NCI-H1092 (cell line): ENCODE results near the gene EFHC2.
"Not testable (repeated sequence)": the region's sequence is repeated elsewhere in the genome, so short reads cannot be mapped to it uniquely, and the experiment has no call there.

Experiments used
- DNase-seq: peaks from one replicate; lab custom pipeline; 2025; lab: John Stamatoyannopoulos, UW

EFHC2 gene

DNA sequence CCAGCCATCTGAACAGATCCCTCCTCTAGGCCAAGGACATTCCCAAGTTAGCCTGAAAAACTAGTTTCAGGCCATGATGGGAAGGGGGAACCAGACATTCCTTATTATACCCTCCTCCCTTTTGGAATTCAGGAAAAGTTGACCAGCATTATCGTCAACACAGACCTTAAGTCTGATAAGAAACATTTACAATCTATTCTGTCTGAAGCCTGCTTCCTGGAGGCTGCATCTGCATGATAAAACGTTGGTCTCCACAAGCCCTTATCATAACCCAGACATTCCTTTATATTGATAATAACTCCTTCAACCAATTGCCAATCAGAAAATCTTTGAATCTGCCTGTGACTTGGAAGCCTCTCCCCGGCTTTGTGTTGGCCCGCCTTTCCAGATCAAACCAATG is 44.3 kb downstream of the EFHC2 start:
- DNase-seq: no peak

DNA sequence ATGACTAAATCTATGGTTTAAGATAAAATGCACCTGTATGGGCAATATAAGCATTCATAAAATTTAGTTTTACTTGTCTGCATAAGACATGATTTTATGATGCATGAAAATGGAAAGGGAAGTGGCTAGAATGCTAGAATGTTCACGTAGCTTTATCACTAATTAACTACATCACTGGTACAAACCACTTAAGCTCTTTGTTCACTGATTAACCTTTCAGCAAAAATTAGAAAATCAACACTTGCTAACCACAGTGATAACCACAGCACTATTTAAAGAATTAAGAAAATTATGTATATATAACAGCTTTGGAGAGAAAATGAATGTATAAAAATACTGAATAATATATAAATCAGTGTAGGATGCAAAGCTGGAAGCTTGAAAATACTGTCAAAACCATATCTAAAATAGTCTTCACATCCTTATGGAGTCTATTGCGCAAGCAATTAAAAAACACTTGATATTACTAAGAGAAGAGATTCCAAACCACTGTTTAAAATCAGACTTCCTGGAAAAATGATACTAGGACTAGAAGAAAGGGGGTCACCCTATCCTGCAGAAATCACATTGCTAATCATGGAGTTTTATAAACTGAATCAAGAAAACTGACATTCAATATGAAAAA is 51.9 kb downstream of the EFHC2 start:
- DNase-seq: no peak

DNA sequence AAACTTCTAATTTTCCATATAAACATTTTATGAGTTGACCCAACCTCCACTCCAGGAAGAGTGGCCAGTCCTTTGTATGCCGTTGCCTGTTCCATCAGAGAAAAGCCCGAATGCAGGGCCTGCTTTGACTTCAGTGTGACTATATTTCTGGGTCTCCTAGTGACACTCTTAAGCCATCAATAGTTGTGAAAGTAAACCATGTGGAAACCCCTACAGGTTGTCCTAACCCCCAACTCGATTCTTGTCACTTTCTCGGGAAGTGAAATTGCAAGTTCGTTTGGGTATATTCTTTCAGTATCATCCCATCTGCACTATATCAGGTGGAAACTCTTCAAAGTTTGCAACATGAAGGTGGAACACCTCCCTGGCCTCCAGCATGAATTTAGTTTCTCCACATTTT is 52.8 kb downstream of the EFHC2 start:
- DNase-seq: no peak

DNA sequence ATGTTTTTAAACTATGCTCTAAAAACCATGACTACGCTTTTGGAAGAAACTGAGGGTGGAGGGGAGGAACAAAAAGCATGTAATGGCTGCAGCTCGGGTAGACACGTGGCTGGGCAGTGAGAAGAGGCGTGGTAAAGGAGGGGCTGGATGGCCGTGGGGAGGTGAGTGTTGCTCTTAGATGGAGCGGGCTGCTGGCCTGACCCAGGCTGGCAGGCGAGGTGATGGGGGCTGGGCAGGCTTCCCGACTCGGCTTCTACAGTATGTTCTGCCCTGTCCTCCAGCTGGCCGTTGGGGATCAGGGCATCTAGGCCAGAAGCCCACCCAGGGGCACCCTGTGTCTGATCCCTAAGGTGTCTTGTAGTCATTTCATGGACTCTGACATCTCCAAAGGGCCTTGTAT is 60.7 kb downstream of the EFHC2 start:
- no peak for DNase-seq

DNA sequence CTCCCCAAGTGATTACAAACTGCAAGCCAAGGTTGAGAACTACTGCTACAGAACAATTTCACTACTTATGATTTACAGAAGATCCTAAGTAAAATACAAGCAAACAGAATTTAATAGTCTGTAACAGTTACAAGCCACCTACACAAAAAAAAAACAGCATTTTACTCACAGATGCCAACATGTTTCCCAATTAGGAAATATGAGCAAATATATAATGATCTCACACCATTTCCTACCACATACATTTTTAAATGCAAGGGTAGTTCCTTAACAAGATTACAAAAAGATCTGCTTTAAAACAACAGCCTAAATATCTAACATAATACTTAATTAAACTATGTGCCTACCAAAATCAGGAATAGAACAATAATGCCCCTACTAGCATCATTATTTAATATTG is 63.4 kb downstream of the EFHC2 start:
- no peak for DNase-seq

DNA sequence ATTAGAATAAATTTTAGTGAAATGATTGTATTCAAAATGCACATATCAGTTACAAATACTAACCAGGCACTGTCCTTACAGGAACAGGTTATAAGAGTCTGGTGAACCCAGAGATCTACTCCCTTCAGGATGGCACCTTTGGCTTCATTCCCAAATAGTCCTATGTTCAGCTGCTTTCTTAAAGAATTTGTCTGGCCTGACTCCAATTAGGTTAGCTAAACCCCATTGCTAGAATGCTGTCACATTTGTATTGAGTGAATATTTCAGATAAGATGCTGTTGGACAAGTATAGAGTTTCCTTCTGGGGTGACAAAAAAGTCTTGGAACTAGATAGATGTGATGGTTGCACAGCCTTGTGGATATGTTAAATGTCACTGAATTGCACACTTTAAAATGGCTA is 69.4 kb downstream of the EFHC2 start:
- DNase-seq: no peak

DNA sequence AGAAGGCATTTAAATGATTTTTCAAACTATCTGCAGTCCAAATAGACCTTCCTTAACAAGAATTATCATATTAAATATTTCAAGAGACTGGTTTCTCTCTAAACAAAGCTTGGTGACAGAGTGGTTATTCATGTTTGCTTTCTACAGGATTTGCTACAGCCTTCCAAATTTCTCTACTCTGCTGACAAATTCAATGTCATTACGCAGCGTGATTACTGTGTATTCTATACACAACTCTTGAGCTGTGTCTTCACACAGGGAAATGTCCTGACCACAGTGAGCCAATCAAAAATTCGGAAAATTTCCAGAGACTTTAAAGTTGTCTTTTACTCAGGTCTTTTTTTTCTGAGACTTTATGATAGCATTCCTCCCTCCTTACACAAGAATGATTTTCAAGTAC is 75.6 kb downstream of the EFHC2 start:
- DNase-seq: no peak

DNA sequence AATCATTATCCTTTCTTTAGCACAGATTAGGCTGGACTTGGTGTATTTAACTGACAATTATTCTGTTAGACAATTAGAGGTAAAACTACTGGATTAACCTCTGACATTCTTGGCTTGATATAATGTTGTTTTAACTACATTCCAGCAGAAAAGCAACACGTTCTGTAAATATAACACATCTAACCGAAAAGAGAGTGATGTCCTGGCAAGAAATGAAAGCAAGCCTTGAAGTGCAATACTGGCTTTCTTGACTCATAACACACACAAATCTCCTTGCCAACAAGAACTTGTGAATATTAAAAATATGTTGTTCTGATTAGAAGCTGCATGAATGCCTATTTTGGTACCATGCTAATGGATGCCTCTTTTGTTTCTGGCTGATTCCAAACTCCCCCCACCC is 76.4 kb downstream of the EFHC2 start:
- no peak for DNase-seq

DNA sequence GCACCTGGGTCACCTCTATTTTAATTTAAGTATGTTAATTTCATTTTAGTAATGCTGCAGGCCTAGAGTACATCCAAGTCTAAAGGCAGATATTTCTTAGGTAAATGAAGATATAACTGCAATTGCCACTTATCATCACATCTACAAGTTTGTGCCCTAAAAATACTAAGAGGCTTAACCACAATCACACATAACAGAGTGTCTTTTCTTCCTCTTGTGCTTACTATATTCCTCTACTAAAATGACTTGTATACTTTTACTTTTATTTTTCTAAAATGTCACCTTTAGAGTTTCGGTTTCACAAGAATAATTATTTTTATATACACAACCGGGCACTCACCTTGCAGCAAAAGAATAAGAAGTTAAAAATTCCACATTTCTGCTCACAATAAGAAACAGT is 77.9 kb downstream of the EFHC2 start:
- DNase-seq: no peak

DNA sequence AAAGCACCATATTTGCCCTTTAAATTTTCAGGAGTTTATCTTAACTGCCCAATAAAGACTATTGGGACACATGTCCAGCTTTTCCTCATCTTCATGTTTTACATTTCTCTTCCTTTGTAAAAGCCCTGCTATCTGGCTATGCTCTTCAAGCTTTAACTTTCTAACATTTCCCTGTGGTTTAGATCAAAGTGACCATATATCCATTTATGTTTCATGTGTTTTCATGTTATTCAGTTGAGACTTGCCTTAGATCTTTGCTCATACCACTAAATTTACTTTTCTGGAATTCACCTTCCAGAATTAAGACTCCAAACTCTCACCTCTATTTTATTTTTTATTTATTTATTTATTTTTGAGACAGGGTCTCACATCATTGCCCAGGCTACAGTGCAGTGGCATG is 78.5 kb downstream of the EFHC2 start:
- DNase-seq: no peak

DNA sequence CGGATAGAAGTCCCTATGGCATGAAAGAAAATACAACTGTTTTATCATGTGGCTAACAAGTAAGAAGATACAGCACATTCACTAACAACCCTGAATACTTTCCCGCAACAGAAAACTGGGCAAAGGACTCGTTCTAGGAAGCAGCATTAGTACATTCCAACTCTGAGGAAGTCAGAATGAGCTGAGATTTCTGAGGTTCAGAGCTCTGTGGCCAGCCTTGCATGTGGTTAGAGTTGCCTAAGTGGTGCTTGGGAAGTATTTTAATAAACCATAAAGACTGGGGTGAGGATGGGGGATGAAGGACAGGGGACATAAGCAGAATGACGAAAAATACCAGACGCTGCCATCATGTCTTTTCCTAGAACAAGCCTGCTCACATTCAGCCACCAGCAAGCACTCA is 82.2 kb downstream of the EFHC2 start:
- DNase-seq: no peak

DNA sequence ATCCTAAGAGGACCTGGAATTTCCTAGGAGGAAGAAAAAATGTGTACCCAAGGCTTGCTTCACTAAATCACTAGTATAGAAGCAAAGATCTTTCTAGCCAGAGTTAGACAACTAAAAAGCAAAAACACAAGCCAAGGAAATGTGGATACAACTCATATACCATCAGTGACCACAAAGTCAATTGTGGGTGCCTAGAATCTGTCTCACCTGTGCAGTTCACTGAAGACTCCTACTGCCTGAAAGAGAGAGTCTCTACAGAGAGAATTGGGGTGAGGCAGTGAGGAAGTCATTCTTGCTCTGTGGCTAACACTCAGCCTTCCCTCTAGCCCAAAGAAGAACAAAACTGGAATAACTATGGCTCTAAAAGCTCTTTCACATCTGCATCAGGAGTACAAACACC is 82.9 kb downstream of the EFHC2 start:
- no peak for DNase-seq

DNA sequence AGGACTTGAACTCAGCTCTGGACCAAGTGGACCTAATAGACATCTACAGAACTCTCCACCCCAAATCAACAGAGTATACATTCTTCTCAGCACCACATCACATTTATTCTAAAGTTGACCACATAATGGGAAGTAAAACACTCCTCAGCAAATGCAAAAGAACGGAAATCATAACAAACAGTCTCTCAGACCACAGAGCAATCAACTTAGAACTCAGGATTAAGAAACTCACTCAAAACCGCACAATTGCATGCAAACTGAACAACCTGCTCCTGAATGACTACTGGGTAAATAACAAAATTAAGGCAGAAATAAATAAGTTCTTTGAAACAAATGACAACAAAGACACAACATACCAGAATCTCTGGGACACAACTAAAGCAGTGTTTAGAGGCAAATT is 87.7 kb downstream of the EFHC2 start:
- DNase-seq: not testable (repeated sequence)

DNA sequence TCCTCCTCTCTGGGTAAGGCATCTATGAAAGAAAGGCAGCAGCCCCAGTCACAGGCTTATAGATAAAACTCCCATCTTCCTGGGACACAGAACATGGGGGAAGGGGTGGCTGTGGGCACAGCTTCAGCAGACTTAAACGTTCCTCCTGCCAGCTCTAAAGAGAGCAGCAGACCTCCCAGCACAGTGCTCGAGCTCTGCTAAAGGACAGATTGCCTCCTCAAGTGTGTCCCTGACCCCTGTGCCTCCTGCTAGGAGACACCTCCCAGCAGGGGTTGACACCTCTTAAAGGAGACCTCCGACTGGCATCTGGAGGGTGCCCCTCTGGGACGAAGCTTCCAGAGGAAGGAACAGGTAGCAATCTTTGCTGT is 89.9 kb downstream of the EFHC2 start:
- DNase-seq: no peak

DNA sequence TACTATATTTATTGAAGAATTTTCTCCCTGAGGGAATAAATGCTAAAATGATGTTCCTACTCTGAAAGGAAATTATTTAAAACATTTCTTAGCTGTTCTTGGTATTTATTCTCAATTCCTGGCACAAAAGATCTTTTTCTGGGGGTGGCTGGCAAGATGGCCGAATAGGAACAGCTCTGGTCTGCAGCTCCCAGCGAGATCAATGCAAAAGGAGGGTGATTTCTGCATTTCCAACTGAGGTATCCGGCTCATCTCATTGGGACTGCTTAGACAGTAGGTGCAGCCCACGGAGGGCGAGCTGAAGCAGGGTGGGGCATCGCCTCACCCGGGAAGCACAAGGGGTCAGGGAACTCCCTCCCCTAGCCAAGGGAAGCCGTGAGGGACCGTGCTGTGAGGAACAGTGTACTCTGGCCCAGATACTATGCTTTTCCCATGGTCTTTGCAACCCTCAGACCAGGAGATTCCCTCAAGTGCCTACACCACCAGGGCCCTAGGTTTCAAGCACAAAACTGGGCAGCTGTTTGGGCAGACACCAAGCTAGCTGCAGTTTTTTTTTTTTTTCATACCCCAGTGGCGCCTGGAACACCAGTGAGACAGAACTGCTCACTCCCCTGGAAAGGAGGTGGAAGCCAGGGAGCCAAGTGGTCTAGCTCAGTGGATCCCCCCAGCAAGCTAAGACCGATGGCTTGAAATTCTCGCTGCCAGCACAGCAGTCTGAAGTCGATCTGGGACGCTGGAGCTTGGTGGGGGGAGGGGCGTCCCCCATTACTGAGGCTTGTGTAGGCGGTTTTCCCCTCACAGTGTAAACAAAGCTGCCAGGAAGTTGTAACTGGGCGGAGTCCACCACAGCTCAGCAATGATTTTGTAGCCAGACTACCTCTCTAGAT is 90.5 kb downstream of the EFHC2 start:
- DNase-seq: not testable (repeated sequence)

DNA sequence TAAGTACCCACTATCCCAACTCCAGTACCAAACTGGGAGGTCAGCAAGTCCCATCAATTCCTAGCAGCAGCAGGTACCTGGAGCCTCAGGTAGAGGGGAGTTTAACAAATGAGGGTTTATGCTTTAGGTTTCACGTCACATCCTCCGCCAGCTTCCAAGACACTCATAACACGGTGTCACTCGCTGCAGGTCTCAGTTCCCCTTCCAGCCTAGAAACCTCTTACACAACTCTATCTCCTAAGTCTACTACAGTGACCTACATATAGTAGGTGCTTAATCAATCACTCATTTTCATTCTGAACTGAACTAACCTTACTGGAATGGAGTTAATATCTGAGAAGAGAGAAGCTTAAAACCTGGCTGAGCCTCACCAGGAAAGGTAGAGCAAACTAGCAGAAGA is 96.0 kb downstream of the EFHC2 start:
- DNase-seq: no peak

DNA sequence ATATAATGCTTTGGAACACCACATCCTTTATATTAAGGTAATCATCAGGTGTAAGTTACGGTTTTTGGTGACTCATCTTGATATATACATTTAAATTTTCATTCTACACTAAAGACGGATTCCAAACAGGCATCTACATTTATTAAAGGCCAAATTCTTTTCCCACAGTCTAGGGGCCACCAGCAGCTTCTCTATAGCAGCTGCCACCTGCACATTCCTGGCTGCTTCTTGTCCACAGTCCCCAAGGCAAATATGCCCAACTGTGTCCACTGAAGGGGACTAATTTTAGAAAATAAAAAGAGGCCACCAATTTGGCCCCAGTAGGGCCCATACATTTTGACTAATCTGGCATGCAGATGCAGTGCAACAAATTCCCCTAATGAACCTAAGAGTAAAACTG is 96.6 kb downstream of the EFHC2 start:
- no peak for DNase-seq

DNA sequence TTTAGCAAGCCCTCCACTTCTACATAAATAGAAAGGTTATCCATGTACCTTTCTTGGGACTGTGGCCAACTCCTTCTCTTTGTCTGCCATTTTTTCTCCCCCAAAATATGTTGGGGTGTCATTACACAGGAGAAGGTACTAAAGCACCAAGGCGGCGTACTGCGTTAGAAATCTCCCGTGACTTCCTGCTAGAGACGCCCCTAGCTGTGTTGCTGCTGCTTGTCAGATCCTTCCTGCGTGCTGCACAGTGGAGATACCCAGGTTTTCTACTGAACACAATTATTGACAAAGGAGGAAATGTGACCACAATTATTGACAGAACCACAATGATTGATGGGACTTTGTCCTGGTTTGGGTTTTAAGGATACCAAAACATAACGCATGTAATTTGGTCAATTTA is 97.7 kb downstream of the EFHC2 start:
- no peak for DNase-seq

DNA sequence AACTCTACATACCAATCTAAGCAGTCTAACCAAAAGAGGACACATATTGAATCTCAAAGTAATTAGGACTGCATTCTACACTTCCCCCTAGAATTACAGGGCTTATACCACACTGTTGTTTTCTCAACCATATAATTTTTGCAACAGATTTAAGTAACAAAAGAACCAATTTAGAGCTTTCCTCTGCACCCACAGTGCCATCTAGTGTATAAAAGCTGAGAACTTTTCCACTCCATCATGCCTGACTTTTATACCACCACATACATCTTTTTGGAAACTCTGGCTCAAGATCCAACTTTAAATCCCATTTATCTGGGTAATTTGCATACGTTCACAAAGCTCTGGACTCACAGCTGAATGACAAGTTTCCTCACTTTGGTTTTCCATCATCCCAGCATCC is 99.5 kb downstream of the EFHC2 start:
- DNase-seq: no peak

DNA sequence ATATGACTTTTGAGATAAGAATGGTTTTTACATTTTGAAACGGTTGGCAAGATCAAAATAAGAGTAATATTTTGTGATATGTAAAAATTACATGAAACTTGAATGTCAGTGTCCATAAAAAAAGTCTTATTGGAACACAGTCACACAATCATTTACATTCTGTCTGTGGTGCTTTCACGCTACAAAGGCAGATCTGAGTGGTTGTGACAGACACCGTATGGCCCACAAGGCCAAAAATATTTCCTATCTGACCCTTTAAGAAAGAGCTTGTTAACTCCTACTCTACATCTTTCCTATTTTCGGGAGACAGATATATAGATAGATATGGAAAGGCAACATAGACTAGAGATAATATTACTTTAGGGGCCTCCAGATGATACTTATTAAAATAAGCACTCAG is 101.9 kb downstream of the EFHC2 start:
- no peak for DNase-seq

DNA sequence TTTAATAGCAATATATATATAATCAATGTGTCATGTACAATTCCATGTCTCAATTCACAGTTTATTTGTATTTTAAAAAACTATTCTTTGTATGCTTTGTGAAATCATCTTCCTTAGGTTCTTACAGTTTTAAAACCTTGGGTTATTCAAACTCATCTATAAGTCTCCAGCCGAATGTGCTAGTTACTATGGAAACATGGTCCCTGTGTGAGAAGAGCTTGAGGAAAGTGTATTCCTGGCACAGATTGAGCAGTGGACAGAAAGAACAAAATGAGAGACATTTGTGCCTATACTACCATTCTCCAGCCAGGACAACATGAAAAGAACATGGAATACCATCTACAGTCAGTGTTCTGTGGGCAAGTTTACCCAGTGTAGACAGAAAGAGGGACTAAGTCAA is 103.4 kb downstream of the EFHC2 start:
- no peak for DNase-seq

DNA sequence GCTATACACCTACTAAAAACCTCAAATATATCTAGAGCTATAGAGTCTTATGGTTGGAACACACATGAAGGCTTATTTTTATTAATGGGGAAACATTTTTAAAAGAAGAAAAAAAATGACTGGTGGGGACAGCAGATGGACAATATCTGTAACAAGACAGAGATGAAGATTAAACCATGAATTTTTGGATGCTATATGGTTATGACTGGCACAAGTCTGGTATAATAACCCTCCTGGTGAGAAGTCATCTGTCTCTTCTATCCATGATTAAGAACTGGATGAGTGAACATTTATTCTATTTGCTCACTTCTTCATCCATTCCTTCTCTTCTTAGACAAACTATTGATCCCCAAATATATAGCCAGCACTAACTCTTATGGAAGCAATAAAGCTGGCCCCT is 104.4 kb downstream of the EFHC2 start:
- DNase-seq: no peak

DNA sequence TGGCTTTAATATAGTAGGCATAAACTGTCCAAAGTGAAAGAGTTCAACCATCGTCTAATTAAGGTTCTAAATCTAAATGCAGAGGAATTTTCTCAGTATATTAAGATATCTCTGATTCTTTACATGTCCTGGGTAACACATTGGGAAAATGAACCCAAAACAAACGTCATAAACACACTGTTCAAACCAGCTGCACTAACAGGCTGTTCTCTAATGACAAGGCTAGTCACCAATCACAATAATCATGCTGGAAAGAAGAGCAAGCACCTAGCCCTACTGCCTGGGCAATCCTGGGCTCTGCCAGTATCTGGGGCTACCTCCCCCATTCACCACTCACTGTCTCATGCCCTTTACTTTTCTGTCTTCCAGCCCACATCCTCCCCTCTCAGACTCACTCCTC is 107.9 kb downstream of the EFHC2 start:
- DNase-seq: no peak

DNA sequence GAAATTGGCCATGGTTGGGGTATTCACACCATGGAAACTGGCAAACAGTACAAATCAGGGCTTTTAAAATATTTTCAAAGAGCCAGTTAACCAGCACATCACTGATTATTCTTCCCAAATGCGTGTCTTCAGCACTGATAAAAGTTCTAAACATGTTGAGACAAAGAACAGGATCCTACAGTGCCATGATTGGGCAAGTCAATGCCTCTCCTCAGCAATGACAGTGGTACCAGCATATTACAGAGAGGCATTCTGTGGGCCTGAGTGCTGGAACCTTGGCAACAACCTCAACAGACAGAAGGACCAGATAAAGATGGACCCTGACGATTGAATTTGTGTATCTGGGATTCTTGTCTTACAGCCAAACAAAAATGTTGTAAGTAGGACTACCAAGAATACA is 108.9 kb downstream of the EFHC2 start:
- DNase-seq: no peak
